WTC11 (cell line): ENCODE data around the gene S100A8.

Experiments used
- CBFB ChIP-seq: sonication (generic); formaldehyde crosslinking; IDR thresholded peaks from 2 replicates; pipeline ENCODE4 v1.8.1; 2022; ENCODE audit warnings: mild to moderate bottlenecking, low read depth, missing genetic modification reagents
- CREB1 ChIP-seq: sonication (generic); formaldehyde crosslinking; IDR thresholded peaks from 2 replicates; pipeline ENCODE4 v1.8.0; 2023; ENCODE audit warnings: mild to moderate bottlenecking, missing genetic modification reagents
- NR1H2 ChIP-seq: sonication (generic); formaldehyde crosslinking; IDR thresholded peaks from 2 replicates; pipeline ENCODE4 v1.9.0; 2021; ENCODE audit warnings: mild to moderate bottlenecking, moderate library complexity, missing genetic modification reagents
- TEAD4 ChIP-seq: sonication (generic); formaldehyde crosslinking; IDR thresholded peaks from 2 replicates; pipeline ENCODE4 v1.8.0; 2022; ENCODE audit warnings: mild to moderate bottlenecking, missing genetic modification reagents
- USF2 ChIP-seq: sonication (generic); formaldehyde crosslinking; IDR thresholded peaks from 2 replicates; pipeline ENCODE4 v1.8.1; 2023; ENCODE audit warnings: mild to moderate bottlenecking, missing genetic modification reagents, moderate library complexity
- TF ChIP-seq, protein P1 (sequence below): fragments of 200-600 bp; IDR thresholded peaks from 2 replicates; pipeline ENCODE4 v1.8.0; 2022; ENCODE audit warnings: antibody characterized with exemption
- TF ChIP-seq, protein P2 (sequence below): sonication (generic); formaldehyde crosslinking; IDR thresholded peaks from 2 replicates; pipeline ENCODE4 v1.8.1; 2023; ENCODE audit warnings: mild to moderate bottlenecking, missing genetic modification reagents, moderate library complexity
- TF ChIP-seq, protein P3 (sequence below): sonication (generic); formaldehyde crosslinking; conservative IDR thresholded peaks from 2 replicates; pipeline ENCODE4 v1.8.1; 2022; ENCODE audit warnings: mild to moderate bottlenecking, missing genetic modification reagents

- TF ChIP-seq NR1H2 (no peak), USF2 (CRISPR knock-in tag) (no peak), CREB1 (CRISPR knock-in tag) (no peak), TEAD4 (CRISPR knock-in tag) (no peak), CBFB (CRISPR knock-in tag) (no peak)
- TF ChIP-seq, protein P1, sequence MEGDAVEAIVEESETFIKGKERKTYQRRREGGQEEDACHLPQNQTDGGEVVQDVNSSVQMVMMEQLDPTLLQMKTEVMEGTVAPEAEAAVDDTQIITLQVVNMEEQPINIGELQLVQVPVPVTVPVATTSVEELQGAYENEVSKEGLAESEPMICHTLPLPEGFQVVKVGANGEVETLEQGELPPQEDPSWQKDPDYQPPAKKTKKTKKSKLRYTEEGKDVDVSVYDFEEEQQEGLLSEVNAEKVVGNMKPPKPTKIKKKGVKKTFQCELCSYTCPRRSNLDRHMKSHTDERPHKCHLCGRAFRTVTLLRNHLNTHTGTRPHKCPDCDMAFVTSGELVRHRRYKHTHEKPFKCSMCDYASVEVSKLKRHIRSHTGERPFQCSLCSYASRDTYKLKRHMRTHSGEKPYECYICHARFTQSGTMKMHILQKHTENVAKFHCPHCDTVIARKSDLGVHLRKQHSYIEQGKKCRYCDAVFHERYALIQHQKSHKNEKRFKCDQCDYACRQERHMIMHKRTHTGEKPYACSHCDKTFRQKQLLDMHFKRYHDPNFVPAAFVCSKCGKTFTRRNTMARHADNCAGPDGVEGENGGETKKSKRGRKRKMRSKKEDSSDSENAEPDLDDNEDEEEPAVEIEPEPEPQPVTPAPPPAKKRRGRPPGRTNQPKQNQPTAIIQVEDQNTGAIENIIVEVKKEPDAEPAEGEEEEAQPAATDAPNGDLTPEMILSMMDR, result no peak; the same call in 1 of the 2 replicates
- TF ChIP-seq, protein P2, sequence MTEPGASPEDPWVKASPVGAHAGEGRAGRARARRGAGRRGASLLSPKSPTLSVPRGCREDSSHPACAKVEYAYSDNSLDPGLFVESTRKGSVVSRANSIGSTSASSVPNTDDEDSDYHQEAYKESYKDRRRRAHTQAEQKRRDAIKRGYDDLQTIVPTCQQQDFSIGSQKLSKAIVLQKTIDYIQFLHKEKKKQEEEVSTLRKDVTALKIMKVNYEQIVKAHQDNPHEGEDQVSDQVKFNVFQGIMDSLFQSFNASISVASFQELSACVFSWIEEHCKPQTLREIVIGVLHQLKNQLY, result no peak
- TF ChIP-seq, protein P3, sequence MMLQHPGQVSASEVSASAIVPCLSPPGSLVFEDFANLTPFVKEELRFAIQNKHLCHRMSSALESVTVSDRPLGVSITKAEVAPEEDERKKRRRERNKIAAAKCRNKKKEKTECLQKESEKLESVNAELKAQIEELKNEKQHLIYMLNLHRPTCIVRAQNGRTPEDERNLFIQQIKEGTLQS (CRISPR knock-in tag), result no peak
These were observed 35.3 kb downstream of the S100A8 start for GRCh38 chr1:153355445-153356071.
